HEK293 (cell line): ENCODE measurements around the gene EIF5A.

ENCODE experiments used
- CTCF ChIA-PET: fragments of 350-600 bp; formaldehyde crosslinking; extraction: SDS; loops from one replicate; lab custom pipeline; 2021; ENCODE audit warnings: antibody characterized with exemption; lab: Yijun Ruan, JAX
- POLR2A ChIA-PET: fragments of 300-600 bp; formaldehyde crosslinking; extraction: SDS; loops from one replicate; lab custom pipeline; 2020; ENCODE audit warnings: antibody characterized with exemption, inconsistent platforms; lab: Yijun Ruan, JAX
- H3K27ac ChIP-seq: fragments of 200-500 bp; sonication (Bioruptor generic); 2 replicates; pipeline ENCODE4 v1.5.1; 2014; ENCODE audit warnings: low read depth, low read length, control low read depth, inconsistent platforms; ENCODE audit errors: extremely low read depth
- H3K36me3 ChIP-seq, 2 experiments: fragments of 200-500 bp in 1 of 2; sonication (Bioruptor generic) in 1 of 2; 1 replicate in 1 of 2; 2 replicates in 1 of 2; pipeline ENCODE4 v1.5.1; 2014 to 2017; ENCODE audit warnings: inconsistent platforms in 2 of 2, low read length in 2 of 2; ENCODE audit not compliant: control insufficient read depth in 2 of 2, insufficient read depth in 1 of 2
- H3K4me1 ChIP-seq: fragments of 200-500 bp; sonication (Bioruptor generic); 2 replicates; pipeline ENCODE4 v1.5.1; 2014; ENCODE audit warnings: mild to moderate bottlenecking, low read length, inconsistent platforms; ENCODE audit not compliant: control insufficient read depth, insufficient read depth
- H3K4me3 ChIP-seq: 2 replicates; pipeline ENCODE4 v1.5.1; 2011; ENCODE audit warnings: low read depth, mild to moderate bottlenecking, control low read depth, low read length, moderate library complexity
- H3K9me3 ChIP-seq: fragments of 200-500 bp; sonication (Bioruptor generic); 2 replicates; pipeline ENCODE4 v1.5.1; 2014; ENCODE audit warnings: low read depth, low read length, inconsistent platforms; ENCODE audit not compliant: control insufficient read depth, insufficient read depth
- BCL11B ChIP-seq: fragments of 450-650 bp; formaldehyde crosslinking; IDR thresholded peaks from 2 replicates; pipeline ENCODE4 v1.5.1; 2016; ENCODE audit warnings: low read depth, missing biosample characterization, missing genetic modification characterization
- MYNN ChIP-seq: fragments of 450-650 bp; formaldehyde crosslinking; IDR thresholded peaks from 2 replicates; pipeline ENCODE4 v1.5.1; 2016; ENCODE audit warnings: missing biosample characterization, missing genetic modification characterization, borderline replicate concordance
- PATZ1 ChIP-seq: fragments of 450-650 bp; formaldehyde crosslinking; IDR thresholded peaks from 2 replicates; pipeline ENCODE4 v1.5.1; 2016; ENCODE audit warnings: missing biosample characterization, missing genetic modification characterization
- PRDM2 ChIP-seq: fragments of 450-650 bp; formaldehyde crosslinking; IDR thresholded peaks from 2 replicates; pipeline ENCODE4 v1.5.1; 2016; ENCODE audit warnings: missing biosample characterization, missing genetic modification characterization, borderline replicate concordance
- SCRT2 ChIP-seq: fragments of 450-650 bp; formaldehyde crosslinking; IDR thresholded peaks from 2 replicates; pipeline ENCODE4 v1.5.1; 2016; ENCODE audit warnings: missing biosample characterization, missing genetic modification characterization
- TRIM28 ChIP-seq: IDR thresholded peaks from 2 replicates; pipeline ENCODE4 v1.6.1; 2011; ENCODE audit warnings: low read length, control low read depth, borderline replicate concordance
- ZBTB17 ChIP-seq: fragments of 450-650 bp; formaldehyde crosslinking; IDR thresholded peaks from 2 replicates; pipeline ENCODE4 v1.5.1; 2016; ENCODE audit warnings: missing biosample characterization, missing genetic modification characterization
- ZFP37 ChIP-seq: fragments of 450-650 bp; formaldehyde crosslinking; IDR thresholded peaks from 2 replicates; pipeline ENCODE4 v1.5.1; 2016; ENCODE audit warnings: missing biosample characterization, missing genetic modification characterization
- ZNF155 ChIP-seq: fragments of 450-650 bp; formaldehyde crosslinking; IDR thresholded peaks from 2 replicates; pipeline ENCODE4 v1.5.1; 2016; ENCODE audit warnings: missing biosample characterization, missing genetic modification characterization
- ZNF18 ChIP-seq: fragments of 450-650 bp; formaldehyde crosslinking; IDR thresholded peaks from 2 replicates; pipeline ENCODE4 v1.5.1; 2016; ENCODE audit warnings: missing biosample characterization, missing genetic modification characterization
- ZNF221 ChIP-seq: fragments of 450-650 bp; formaldehyde crosslinking; IDR thresholded peaks from 2 replicates; pipeline ENCODE4 v1.5.1; 2017; ENCODE audit warnings: missing biosample characterization, missing genetic modification characterization, borderline replicate concordance
- ZNF398 ChIP-seq: fragments of 450-650 bp; formaldehyde crosslinking; IDR thresholded peaks from 2 replicates; pipeline ENCODE4 v1.5.1; 2017; ENCODE audit warnings: missing biosample characterization, missing genetic modification characterization
- ZNF404 ChIP-seq: fragments of 450-650 bp; formaldehyde crosslinking; IDR thresholded peaks from 2 replicates; pipeline ENCODE4 v1.5.1; 2017; ENCODE audit warnings: missing biosample characterization, missing genetic modification characterization
- ZNF530 ChIP-seq: fragments of 450-650 bp; formaldehyde crosslinking; IDR thresholded peaks from 2 replicates; pipeline ENCODE4 v1.5.1; 2016; ENCODE audit warnings: low read depth, missing biosample characterization, missing genetic modification characterization
- ZNF561 ChIP-seq: fragments of 450-650 bp; IDR thresholded peaks from 2 replicates; pipeline ENCODE4 v1.5.1; 2018; ENCODE audit warnings: missing biosample characterization, missing genetic modification characterization, borderline replicate concordance
- ZNF623 ChIP-seq: fragments of 450-650 bp; formaldehyde crosslinking; IDR thresholded peaks from 2 replicates; pipeline ENCODE4 v1.5.1; 2016; ENCODE audit warnings: missing biosample characterization, missing genetic modification characterization
- ZNF692 ChIP-seq: fragments of 450-650 bp; formaldehyde crosslinking; IDR thresholded peaks from 2 replicates; pipeline ENCODE4 v1.5.1; 2016; ENCODE audit warnings: missing biosample characterization, missing genetic modification characterization
- ZNF791 ChIP-seq: fragments of 450-650 bp; formaldehyde crosslinking; IDR thresholded peaks from 2 replicates; pipeline ENCODE4 v1.5.1; 2016; ENCODE audit warnings: missing biosample characterization, missing genetic modification characterization
- ZSCAN23 ChIP-seq: fragments of 450-650 bp; formaldehyde crosslinking; IDR thresholded peaks from 2 replicates; pipeline ENCODE4 v1.5.1; 2016; ENCODE audit warnings: missing biosample characterization, missing genetic modification characterization

The EIF5A gene

GRCh38 chr17:7340179-7340578 is 32.8 kb downstream of the EIF5A start:
- H3K4me3 ChIP-seq = no peak overlapping the region
- TF ChIP-seq SCRT2 = peak; percentile 80
- TF ChIP-seq ZNF155 (tag by site-specific recombination) = no peak
- no peak for TF ChIP-seq MYNN (tag by site-specific recombination)
- TF ChIP-seq ZBTB17 (tag by site-specific recombination) = no peak
- TF ChIP-seq ZNF404 = no peak
- H3K36me3 ChIP-seq = no peaks in the 10 kb centered on the region
- H3K4me1 ChIP-seq = no peaks in the 10 kb centered on the region
- H3K27ac ChIP-seq = no peak overlapping the region
- H3K9me3 ChIP-seq = no peaks in the 10 kb centered on the region
- CTCF ChIA-PET = interaction anchor here (0.7 kb wide), 1 partner anchor 437 kb away, joined by 3 read pairs; no protein-coding TSS in a partner anchor
- POLR2A ChIA-PET = interaction anchor here (0.6 kb wide), 1 partner anchor 11 kb away, joined by 4 read pairs; no protein-coding TSS in a partner anchor

- ChIA-PET CTCF (interaction anchor here (0.7 to 5.8 kb wide), 4 partner anchors 12 to 296 kb away, joined by 3 to 29 read pairs (median 6); partner anchors contain the start of genes NEURL4 and SLC2A4), POLR2A (interaction anchor here (5.6 kb wide), 1 partner anchor 12 kb away, joined by 35 read pairs; the partner anchor contains the start of gene NEURL4)
- no peak for TF ChIP-seq BCL11B
- no peak for TF ChIP-seq ZNF623
- no peak for TF ChIP-seq PATZ1 (tag by site-specific recombination)
- TF ChIP-seq ZNF692 = no peak
- TF ChIP-seq ZNF791 (tag by site-specific recombination) = no peak
- no peak for TF ChIP-seq ZSCAN23 (tag by site-specific recombination)
- no peak for TF ChIP-seq TRIM28
- TF ChIP-seq ZNF561 (tag by site-specific recombination) = no peak
- TF ChIP-seq ZFP37 (tag by site-specific recombination) = no peak
- no peak for TF ChIP-seq ZNF530 (tag by site-specific recombination)
- TF ChIP-seq ZNF221 (tag by site-specific recombination) = no peak
- no peaks in the 10 kb centered on the region for H3K9me3 ChIP-seq
- H3K36me3 ChIP-seq = no peaks in the 10 kb centered on the region
- no peak overlapping the region for H3K27ac ChIP-seq
- no peaks in the 10 kb centered on the region for H3K4me1 ChIP-seq
- no peak overlapping the region for H3K4me3 ChIP-seq
Observed at GRCh38 chr17:7341842-7342241, 34.4 kb downstream of the EIF5A start.

GRCh38 chr17:7343250-7343649 is 35.8 kb downstream of the EIF5A start:
- TF ChIP-seq ZNF398 (tag by site-specific recombination) = no peak
- no peak for TF ChIP-seq ZNF18 (tag by site-specific recombination)
- no peak for TF ChIP-seq ZNF404
- no peak for TF ChIP-seq PRDM2 (tag by site-specific recombination)
- CTCF ChIA-PET = interaction anchor here (0.6 to 5.8 kb wide), 8 partner anchors 10 to 315 kb away, joined by 3 to 50 read pairs (median 4); partner anchors contain the start of genes NEURL4 and SLC2A4
- POLR2A ChIA-PET = interaction anchor here (3.2 to 5.6 kb wide), 2 partner anchors 13 to 62 kb away, joined by 14 to 35 read pairs; partner anchors contain the start of genes NEURL4 and SLC2A4

More at GRCh38 chr17:7343250-7343649, 35.8 kb downstream of the EIF5A start:
- no peak overlapping the region for H3K27ac ChIP-seq
- no peaks in the 10 kb centered on the region for H3K9me3 ChIP-seq
- H3K36me3 ChIP-seq = no peaks in the 10 kb centered on the region
- no peaks in the 10 kb centered on the region for H3K4me1 ChIP-seq
- H3K4me3 ChIP-seq = no peak overlapping the region
